K562 (cell line): Measurements from ENCODE around the gene SLBP. TPM values are rescaled to one million over a fixed set of nuclear protein-coding genes. Genes with fewer than 3 reads are reported as not detected.

Experiments used
- ATAC-seq: fragments of 200-7000 bp; cut with Tn5 transposase; 3 replicates; pipeline ENCODE4 v1.9.1; 2020; ENCODE audit warnings: moderate library complexity
- BruUV-seq: library from RNA; stranded (reverse); fragments of 400-500 nt; replicated peaks from 2 replicates; lab custom pipeline; 2021; lab: Mats Ljungman, UMichigan
- CTCF ChIA-PET: fragments of 300-600 bp; formaldehyde crosslinking; extraction: SDS; loops from one replicate; lab custom pipeline; 2021; ENCODE audit warnings: low intra/inter-chr PET ratio; lab: Yijun Ruan, JAX
- POLR2A ChIA-PET: fragments of 300-600, 350-650 bp; sonication (Branson Sonifier 250); formaldehyde crosslinking; extraction: SDS; loops from one replicate; lab custom pipeline; 2021; ENCODE audit warnings: antibody characterized with exemption, inconsistent platforms; lab: Yijun Ruan, JAX
- DNase-seq, 4 experiments: peaks; one replicate each; pipeline versions ENCODE4 v3.0.0 to v3.0.0-alpha.2; 2011 to 2018; ENCODE audit warnings: low spot score in 3 of 4, mixed read lengths in 3 of 4; ENCODE audit errors: extremely low read depth in 1 of 4
- FAIRE-seq: peaks from 2 replicates; lab custom pipeline; 2011; peaks lifted over from hg19 to GRCh38; lab: Jason Lieb, UNC
- H2AFZ ChIP-seq: 2 replicates; pipeline ENCODE4 v1.6.0; 2011; ENCODE audit warnings: low read depth, low read length, control low read depth, inconsistent platforms
- H3K27ac ChIP-seq: fragments of 200-600 bp; 3 replicates; pipeline ENCODE4 v1.8.0; 2011; ENCODE audit warnings: low read depth, mild to moderate bottlenecking, control low read depth, inconsistent platforms, low read length, moderate library complexity, mixed read lengths; ENCODE audit errors: extremely low read depth
- H3K27me3 ChIP-seq, 2 experiments: fragments of 300-600 bp in 1 of 2; 2 replicates in 1 of 2; 3 replicates in 1 of 2; pipeline versions ENCODE4 v1.6.0 to v1.8.0; 2011; ENCODE audit warnings: inconsistent platforms in 2 of 2, low read length in 2 of 2, mild to moderate bottlenecking in 1 of 2, mixed read lengths in 1 of 2, moderate library complexity in 1 of 2; ENCODE audit not compliant: control insufficient read depth in 2 of 2, insufficient read depth in 2 of 2
- H3K36me3 ChIP-seq: fragments of 300-600 bp; 3 replicates; pipeline ENCODE4 v1.8.0; 2011; ENCODE audit warnings: mild to moderate bottlenecking, low read length, inconsistent platforms; ENCODE audit not compliant: control insufficient read depth, insufficient read depth
- H3K4me1 ChIP-seq, 2 experiments: fragments of 200-600 bp in 1 of 2; replicated peaks in 1 of 2; 2 replicates in 1 of 2; 3 replicates in 1 of 2; pipeline versions ENCODE4 v1.5.1 to v1.8.0; 2011; ENCODE audit warnings: inconsistent platforms in 2 of 2, low read length in 2 of 2, mild to moderate bottlenecking in 1 of 2, mixed read lengths in 1 of 2, moderate library complexity in 1 of 2; ENCODE audit not compliant: control insufficient read depth in 2 of 2, insufficient read depth in 2 of 2
- H3K4me2 ChIP-seq: 2 replicates; pipeline ENCODE4 v1.6.1; 2011; ENCODE audit warnings: low read length, control low read depth, inconsistent platforms, mixed read lengths; ENCODE audit not compliant: insufficient read depth
- H3K4me3 ChIP-seq: fragments of 200-600 bp; sonication (generic), shearing (Covaris generic); 2 replicates; pipeline ENCODE4 v1.5.1; 2016; ENCODE audit warnings: control low read depth, inconsistent platforms
- H3K79me2 ChIP-seq: fragments of 200-600 bp; 3 replicates; pipeline ENCODE4 v1.8.0; 2011; ENCODE audit warnings: low read length, inconsistent platforms; ENCODE audit not compliant: control insufficient read depth, insufficient read depth
- H3K9ac ChIP-seq, 2 experiments: 2 replicates each; pipeline versions ENCODE4 v1.6.0 to v1.6.1; 2011; ENCODE audit warnings: low read depth in 2 of 2, low read length in 2 of 2, control low read depth in 1 of 2, inconsistent platforms in 1 of 2, mild to moderate bottlenecking in 1 of 2, mixed read lengths in 1 of 2; ENCODE audit not compliant: insufficient read depth in 1 of 2
- H3K9me1 ChIP-seq: one replicate; pipeline ENCODE4 v1.6.0; 2011; ENCODE audit warnings: inconsistent platforms, mild to moderate bottlenecking, low read length, moderate library complexity; ENCODE audit not compliant: control insufficient read depth, insufficient read depth
- H3K9me3 ChIP-seq: replicated peaks from 2 replicates; pipeline ENCODE4 v1.5.1; 2011; ENCODE audit warnings: low read depth, low read length, inconsistent platforms; ENCODE audit not compliant: control insufficient read depth, insufficient read depth
- H4K20me1 ChIP-seq: replicated peaks from 2 replicates; pipeline ENCODE4 v1.6.1; 2011; ENCODE audit warnings: low read length, inconsistent platforms, mixed read lengths; ENCODE audit not compliant: control insufficient read depth, insufficient read depth
- ARID2 ChIP-seq: fragments of 450-650 bp; IDR thresholded peaks from 2 replicates; pipeline ENCODE4 v1.6.1; 2017; ENCODE audit warnings: antibody characterized with exemption, mild to moderate bottlenecking
- BRD9 ChIP-seq: fragments of 450-650 bp; IDR thresholded peaks from 2 replicates; pipeline ENCODE4 v1.6.1; 2018; ENCODE audit warnings: low read depth; ENCODE audit not compliant: partially characterized antibody
- CCAR2 ChIP-seq: fragments of 200-400 bp; formaldehyde crosslinking; IDR thresholded peaks from 2 replicates; pipeline ENCODE4 v1.6.1; 2017; ENCODE audit warnings: mild to moderate bottlenecking, low read depth, low read length
- CEBPB ChIP-seq: fragments of 450-650 bp; IDR thresholded peaks from 2 replicates; pipeline ENCODE4 v1.6.1; 2016; ENCODE audit warnings: missing genetic modification characterization, missing compliant biosample characterization
- CREB1 ChIP-seq, 2 experiments: sonication (generic) in 1 of 2; formaldehyde crosslinking in 1 of 2; IDR thresholded peaks; 2 replicates each; pipeline versions ENCODE4 v1.6.1 to v1.8.0; 2012 to 2022; ENCODE audit warnings: inconsistent platforms in 1 of 2, mild to moderate bottlenecking in 1 of 2, missing genetic modification reagents in 1 of 2, moderate library complexity in 1 of 2
- ELF1 ChIP-seq: fragments of 200-800 bp; sonication (Bioruptor generic); IDR thresholded peaks from 2 replicates; pipeline ENCODE4 v1.6.1; 2016; ENCODE audit warnings: missing genetic modification characterization, missing compliant biosample characterization
- FOSL1 ChIP-seq: fragments of 200-800 bp; sonication (Bioruptor generic); conservative IDR thresholded peaks from 2 replicates; pipeline ENCODE4 v1.6.1; 2016; ENCODE audit warnings: missing genetic modification characterization, missing compliant biosample characterization
- FOXA1 ChIP-seq: fragments of 450-650 bp; IDR thresholded peaks from 2 replicates; pipeline ENCODE4 v1.6.1; 2016; ENCODE audit warnings: mild to moderate bottlenecking, borderline replicate concordance
- FOXP1 ChIP-seq: sonication (generic); formaldehyde crosslinking; IDR thresholded peaks from 2 replicates; pipeline ENCODE4 v1.8.0; 2022; ENCODE audit warnings: mild to moderate bottlenecking, missing genetic modification reagents
- GATA2 ChIP-seq: sonication (generic); formaldehyde crosslinking; IDR thresholded peaks from 2 replicates; pipeline ENCODE4 v1.4.0; 2020; ENCODE audit warnings: mild to moderate bottlenecking, missing genetic modification reagents
- HDAC2 ChIP-seq: fragments of 450-650 bp; IDR thresholded peaks from 2 replicates; pipeline ENCODE4 v1.6.1; 2016; ENCODE audit warnings: mild to moderate bottlenecking
- HDAC3 ChIP-seq: fragments of 450-650 bp; IDR thresholded peaks from 2 replicates; pipeline ENCODE4 v1.6.1; 2018; ENCODE audit warnings: borderline replicate concordance, mild to moderate bottlenecking, moderate library complexity; ENCODE audit not compliant: partially characterized antibody
- KLF16 ChIP-seq: IDR thresholded peaks from 2 replicates; pipeline ENCODE4 v1.6.1; 2016; ENCODE audit warnings: antibody characterized with exemption
- KLF6 ChIP-seq: fragments of 250-450 bp; sonication (Bioruptor Pico); IDR thresholded peaks from 2 replicates; pipeline ENCODE4 v1.4.0; 2020; ENCODE audit warnings: mild to moderate bottlenecking, moderate library complexity, borderline replicate concordance
- MCM7 ChIP-seq, 2 experiments: fragments of 450-650 bp; IDR thresholded peaks; 2 replicates each; pipeline ENCODE4 v1.6.1; 2016 to 2018
- NONO ChIP-seq, 2 experiments: fragments of 200-400 bp in 1 of 2; fragments of 450-650 bp in 1 of 2; formaldehyde crosslinking in 1 of 2; IDR thresholded peaks; 2 replicates each; pipeline ENCODE4 v1.6.1; 2017; ENCODE audit warnings: low read depth in 2 of 2, mild to moderate bottlenecking in 2 of 2, moderate library complexity in 2 of 2, low read length in 1 of 2
- PHF21A ChIP-seq: fragments of 450-650 bp; IDR thresholded peaks from 2 replicates; pipeline ENCODE4 v1.6.1; 2017; ENCODE audit warnings: low read depth, borderline replicate concordance
- SIN3B ChIP-seq: fragments of 450-650 bp; IDR thresholded peaks from 2 replicates; pipeline ENCODE4 v1.6.1; 2017; ENCODE audit warnings: low read depth, mild to moderate bottlenecking, moderate library complexity
- WGBS: fragments of 100-300 bp; shearing (Covaris generic); methylation state at CpG from one replicate; pipeline ENCODE4 v1.1.6; 2016; ENCODE audit warnings: low coverage, mixed read lengths; ENCODE audit not compliant: insufficient coverage; ENCODE audit errors: missing lambda C conversion rate; 5-methylcytosine and 5-hydroxymethylcytosine counted together
- in situ Hi-C: fragments of 300-500 bp; cut with MboI; formaldehyde crosslinking; loops from 4 replicates; pipeline ENCODE4 v1.15.0; 2018; ENCODE audit warnings: inconsistent platforms, mixed read lengths
- intact Hi-C: fragments of 100-400 bp; cut with micrococcal nuclease; formaldehyde crosslinking; loops from 2 replicates; pipeline ENCODE4 v1.14.2; 2022
- polyA plus RNA-seq, 8 experiments: library from polyadenylated mRNA; depleted of rRNA in 4 of 8; stranded (reverse) in 5 of 8; unstranded in 3 of 8; fragments of >200 nt; fragmentation: Nextera tagmentation in 2 of 8; fragmentation: Illumina TruSeq in 1 of 8; extraction: Ambion mirVana in 2 of 8; extraction: Trizol in 1 of 8; gene quantifications; 2 replicates each; pipeline versions ENCODE4 v1.2.1 to v1.2.3, GENCODE V29; 2011 to 2014; ENCODE audit warnings: inconsistent platforms in 1 of 8, missing spikeins in 1 of 8
- total RNA-seq, 7 experiments: library from RNA; depleted of rRNA in 6 of 7; stranded (reverse); fragments of >200 nt in 6 of 7; fragmentation: Illumina TruSeq in 2 of 7; extraction: Trizol in 2 of 7; gene quantifications; 2 replicates each; pipeline versions ENCODE4 v1.2.1 to v1.2.3, GENCODE V29; 2011 to 2021; ENCODE audit warnings: low replicate concordance in 1 of 7
- TF ChIP-seq, protein P1 (sequence below): fragments of 450-650 bp; IDR thresholded peaks from 2 replicates; pipeline ENCODE4 v1.6.1; 2016; ENCODE audit warnings: borderline replicate concordance

SLBP gene
- total and polyA plus RNA-seq, 9 of the 15 experiments (the other 6 are each of a cell fraction or from before 2014, with no cell fraction given): 49.4 to 221 (median 162) TPM

DNA sequence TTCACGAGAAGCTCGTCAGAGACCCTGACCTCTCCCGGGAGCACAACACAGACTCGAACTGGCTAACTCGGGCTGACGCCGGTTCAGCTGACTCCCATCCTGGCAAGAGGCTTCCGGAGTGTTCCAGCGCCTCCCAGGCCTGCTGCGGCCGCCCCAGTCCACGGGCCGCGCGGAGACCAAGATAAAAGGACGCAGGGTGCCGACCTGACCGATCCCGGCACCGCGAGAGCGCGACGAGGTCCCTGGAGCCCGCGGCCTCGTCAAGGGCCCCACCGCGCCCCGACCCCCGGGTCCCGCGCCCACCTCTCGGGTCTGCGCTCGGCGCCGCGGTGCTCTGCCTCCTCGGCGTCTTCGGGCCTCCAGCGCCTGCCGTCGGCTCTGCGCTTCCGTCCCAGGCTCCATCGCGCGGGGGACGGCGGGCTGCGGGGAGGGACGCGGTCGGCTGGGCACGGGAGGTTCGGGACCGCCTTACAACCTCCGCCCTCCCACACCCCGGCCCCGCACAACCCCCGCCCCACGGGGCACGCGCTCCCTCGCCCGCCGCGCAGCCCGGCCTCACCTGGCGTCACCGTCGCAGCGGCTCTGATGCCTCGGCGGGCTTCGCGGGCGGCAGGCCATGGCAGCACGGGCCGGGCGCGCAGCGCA is 426 bp downstream of the SLBP start:
- Histone ChIP-seq H3K27me3 (no peaks in the 10 kb centered on the region), H3K9me3 (no peaks in the 10 kb centered on the region), H3K36me3 (peaks cover 57% of the 10 kb centered on the region; the same call in 2 of the 3 replicates), H3K9ac (peak overlapping the region; percentile 95 to 100), H3K4me1 (peaks cover 28 to 52% of the 10 kb centered on the region in 2 experiments; a peak in 4 of 5 replicates), H3K9me1 (no peaks in the 10 kb centered on the region), H3K79me2 (peaks cover 93% of the 10 kb centered on the region), H3K27ac (peak overlapping the region; percentile 100), H2AFZ (peak overlapping the region; percentile 96), H4K20me1 (peaks cover 25% of the 10 kb centered on the region; the same call in 1 of the 2 replicates), H3K4me3 (peak overlapping the region; percentile 86), H3K4me2 (peak overlapping the region; percentile 98)
- FAIRE-seq (no peak), ATAC-seq (peak; percentile 22), DNase-seq (peak; percentile 44 to 84 (median 70))
- no TSS peak for BruUV-seq
- CTCF ChIA-PET: interaction anchor here (0.5 to 0.9 kb wide), 5 partner anchors 9 to 41 kb away, joined by 3 read pairs; no protein-coding TSS in a partner anchor
- under 1% methylated on average over 70 of the region's 85 CpGs for WGBS
- POLR2A ChIA-PET: interaction anchor here (0.6 to 6.8 kb wide), 17 partner anchors 8 to 356 kb away, joined by 3 to 49 read pairs (median 3); partner anchors contain the start of genes TACC3 and TMEM129
- in situ Hi-C loops: no loop called here
- intact Hi-C loops: no loop called here
- TF ChIP-seq, protein P1, sequence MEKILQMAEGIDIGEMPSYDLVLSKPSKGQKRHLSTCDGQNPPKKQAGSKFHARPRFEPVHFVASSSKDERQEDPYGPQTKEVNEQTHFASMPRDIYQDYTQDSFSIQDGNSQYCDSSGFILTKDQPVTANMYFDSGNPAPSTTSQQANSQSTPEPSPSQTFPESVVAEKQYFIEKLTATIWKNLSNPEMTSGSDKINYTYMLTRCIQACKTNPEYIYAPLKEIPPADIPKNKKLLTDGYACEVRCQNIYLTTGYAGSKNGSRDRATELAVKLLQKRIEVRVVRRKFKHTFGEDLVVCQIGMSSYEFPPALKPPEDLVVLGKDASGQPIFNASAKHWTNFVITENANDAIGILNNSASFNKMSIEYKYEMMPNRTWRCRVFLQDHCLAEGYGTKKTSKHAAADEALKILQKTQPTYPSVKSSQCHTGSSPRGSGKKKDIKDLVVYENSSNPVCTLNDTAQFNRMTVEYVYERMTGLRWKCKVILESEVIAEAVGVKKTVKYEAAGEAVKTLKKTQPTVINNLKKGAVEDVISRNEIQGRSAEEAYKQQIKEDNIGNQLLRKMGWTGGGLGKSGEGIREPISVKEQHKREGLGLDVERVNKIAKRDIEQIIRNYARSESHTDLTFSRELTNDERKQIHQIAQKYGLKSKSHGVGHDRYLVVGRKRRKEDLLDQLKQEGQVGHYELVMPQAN: no peak
- TF ChIP-seq FOXP1 (CRISPR knock-in tag) (no peak), CCAR2 (no peak), HDAC2 (0 out of 2 replicates have a peak, but pooled peaks have one; percentile 3), ARID2 (no peak), SIN3B (no peak), ELF1 (tag) (peak; percentile 27; the same call in 1 of the 2 replicates), FOSL1 (tag) (no peak), GATA2 (CRISPR knock-in tag) (no peak), BRD9 (no peak), MCM7 (IDR thresholded peaks at IDR 0.05) (no peak), HDAC3 (no peak), CEBPB (tag) (no peak), PHF21A (no peak), CREB1 (IDR thresholded peaks at IDR 0.05) (no peak), CREB1 (CRISPR knock-in tag; IDR thresholded peaks at IDR 0.05) (no peak), KLF16 (no peak), FOXA1 (no peak), KLF6 (CRISPR knock-in tag) (no peak), NONO (IDR thresholded peaks at IDR 0.05; ENCODE audit: low read depth in 2 of 2, low read length in 1 of 2) (peak in 1 of 2 experiments; percentile 88; a peak in 2 of 4 replicates)
